ENCODE data around the gene ENPP6.
"Not testable (repeated sequence)": the region's sequence is repeated elsewhere in the genome, so short reads cannot be mapped to it uniquely, and the experiment has no call there.

The ENPP6 gene

GRCh38 chr4:184074677-184075388 is 142.8 kb downstream of the ENPP6 start:
- no peak overlapping the region for H3K4me3 ChIP-seq (ENCODE audit: low read length)
- no peak for TF ChIP-seq ZNF274 (IDR thresholded peaks at IDR 0.05; ENCODE audit: low read depth, low read length)

- no peak for TF ChIP-seq ZNF274 (IDR thresholded peaks at IDR 0.05; ENCODE audit: low read depth, low read length)
- no peak overlapping the region for H3K4me3 ChIP-seq (ENCODE audit: low read length)
Observed at GRCh38 chr4:184067931-184068554, 149.6 kb downstream of the ENPP6 start.

- H3K4me3 ChIP-seq (ENCODE audit: low read length) = no peak overlapping the region
- no peak for TF ChIP-seq ZNF274 (IDR thresholded peaks at IDR 0.05; ENCODE audit: low read depth, low read length)
Observed at GRCh38 chr4:184066584-184067300, 150.9 kb downstream of the ENPP6 start.

GRCh38 chr4:184064877-184065276 is 152.8 kb downstream of the ENPP6 start:
- no peak overlapping the region for H3K4me3 ChIP-seq (ENCODE audit: low read length)
- TF ChIP-seq ZNF274 (IDR thresholded peaks at IDR 0.05; ENCODE audit: low read depth, low read length) = no peak

GRCh38 chr4:184062769-184063168 is 154.9 kb downstream of the ENPP6 start:
- no peak overlapping the region for H3K4me3 ChIP-seq (ENCODE audit: low read length)
- no peak for TF ChIP-seq ZNF274 (IDR thresholded peaks at IDR 0.05; ENCODE audit: low read depth, low read length)

GRCh38 chr4:184061582-184061981 is 156.1 kb downstream of the ENPP6 start:
- TF ChIP-seq ZNF274 (IDR thresholded peaks at IDR 0.05; ENCODE audit: low read depth, low read length) = no peak
- H3K4me3 ChIP-seq (ENCODE audit: low read length) = no peak overlapping the region

- no peak overlapping the region for H3K4me3 ChIP-seq (ENCODE audit: low read length)
- no peak for TF ChIP-seq ZNF274 (IDR thresholded peaks at IDR 0.05; ENCODE audit: low read depth, low read length)
Observed at GRCh38 chr4:184059099-184059498, 158.6 kb downstream of the ENPP6 start.

- no peak overlapping the region for H3K4me3 ChIP-seq (ENCODE audit: low read length)
- no peak for TF ChIP-seq ZNF274 (IDR thresholded peaks at IDR 0.05; ENCODE audit: low read depth, low read length)
Observed at GRCh38 chr4:184058026-184058425, 159.6 kb downstream of the ENPP6 start.

GRCh38 chr4:184056877-184057276 is 160.8 kb downstream of the ENPP6 start:
- H3K4me3 ChIP-seq (ENCODE audit: low read length) = no peak overlapping the region
- no peak for TF ChIP-seq ZNF274 (IDR thresholded peaks at IDR 0.05; ENCODE audit: low read depth, low read length)

GRCh38 chr4:184053434-184053833 is 164.2 kb downstream of the ENPP6 start:
- H3K4me3 ChIP-seq (ENCODE audit: low read length) = no peak overlapping the region
- no peak for TF ChIP-seq ZNF274 (IDR thresholded peaks at IDR 0.05; ENCODE audit: low read depth, low read length)

GRCh38 chr4:184052616-184053015 is 165.1 kb downstream of the ENPP6 start:
- no peak overlapping the region for H3K4me3 ChIP-seq (ENCODE audit: low read length)
- no peak for TF ChIP-seq ZNF274 (IDR thresholded peaks at IDR 0.05; ENCODE audit: low read depth, low read length)

- not testable (repeated sequence) for H3K4me3 ChIP-seq (ENCODE audit: low read length)
Observed at GRCh38 chr4:184051262-184051661, 166.4 kb downstream of the ENPP6 start.

GRCh38 chr4:184046148-184046547 is 171.5 kb downstream of the ENPP6 start:
- TF ChIP-seq ZNF274 (IDR thresholded peaks at IDR 0.05; ENCODE audit: low read depth, low read length) = no peak
- H3K4me3 ChIP-seq (ENCODE audit: low read length) = no peak overlapping the region

GRCh38 chr4:184041156-184041555 is 176.5 kb downstream of the ENPP6 start:
- TF ChIP-seq ZNF274 (IDR thresholded peaks at IDR 0.05; ENCODE audit: low read depth, low read length) = no peak
- H3K4me3 ChIP-seq (ENCODE audit: low read length) = no peak overlapping the region

GRCh38 chr4:184039963-184040383 is 177.7 kb downstream of the ENPP6 start:
- no peak overlapping the region for H3K4me3 ChIP-seq (ENCODE audit: low read length)
- TF ChIP-seq ZNF274 (IDR thresholded peaks at IDR 0.05; ENCODE audit: low read depth, low read length) = no peak

Data from GM08714 (cell line).